HEK293 (cell line): Measurements from ENCODE around the gene NMRK2.
"Not testable (repeated sequence)": the region's sequence is repeated elsewhere in the genome, so short reads cannot be mapped to it uniquely, and the experiment has no call there.

Experiments used
- CTCF ChIA-PET: fragments of 350-600 bp; formaldehyde crosslinking; extraction: SDS; loops from one replicate; lab custom pipeline; 2021; ENCODE audit warnings: antibody characterized with exemption; lab: Yijun Ruan, JAX
- POLR2A ChIA-PET: fragments of 300-600 bp; formaldehyde crosslinking; extraction: SDS; loops from one replicate; lab custom pipeline; 2020; ENCODE audit warnings: antibody characterized with exemption, inconsistent platforms; lab: Yijun Ruan, JAX
- H3K27ac ChIP-seq: fragments of 200-500 bp; sonication (Bioruptor generic); 2 replicates; pipeline ENCODE4 v1.5.1; 2014; ENCODE audit warnings: low read depth, low read length, control low read depth, inconsistent platforms; ENCODE audit errors: extremely low read depth
- H3K36me3 ChIP-seq, 2 experiments: fragments of 200-500 bp in 1 of 2; sonication (Bioruptor generic) in 1 of 2; 1 replicate in 1 of 2; 2 replicates in 1 of 2; pipeline ENCODE4 v1.5.1; 2014 to 2017; ENCODE audit warnings: inconsistent platforms in 2 of 2, low read length in 2 of 2; ENCODE audit not compliant: control insufficient read depth in 2 of 2, insufficient read depth in 1 of 2
- H3K4me1 ChIP-seq: fragments of 200-500 bp; sonication (Bioruptor generic); 2 replicates; pipeline ENCODE4 v1.5.1; 2014; ENCODE audit warnings: mild to moderate bottlenecking, low read length, inconsistent platforms; ENCODE audit not compliant: control insufficient read depth, insufficient read depth
- H3K4me3 ChIP-seq: 2 replicates; pipeline ENCODE4 v1.5.1; 2011; ENCODE audit warnings: low read depth, mild to moderate bottlenecking, control low read depth, low read length, moderate library complexity
- H3K9me3 ChIP-seq: fragments of 200-500 bp; sonication (Bioruptor generic); 2 replicates; pipeline ENCODE4 v1.5.1; 2014; ENCODE audit warnings: low read depth, low read length, inconsistent platforms; ENCODE audit not compliant: control insufficient read depth, insufficient read depth
- EGR2 ChIP-seq: fragments of 450-650 bp; formaldehyde crosslinking; IDR thresholded peaks from 2 replicates; pipeline ENCODE4 v1.5.1; 2016; ENCODE audit warnings: low read depth, missing biosample characterization, missing genetic modification characterization
- KLF9 ChIP-seq: fragments of 450-650 bp; formaldehyde crosslinking; IDR thresholded peaks from 2 replicates; pipeline ENCODE4 v1.5.1; 2016; ENCODE audit warnings: missing biosample characterization, missing genetic modification characterization, low read depth
- TCF7L2 ChIP-seq: IDR thresholded peaks from 2 replicates; pipeline ENCODE4 v1.6.1; 2011; ENCODE audit warnings: low read depth, mild to moderate bottlenecking, inconsistent platforms, low read length, moderate library complexity, borderline replicate concordance
- ZFHX2 ChIP-seq: fragments of 450-650 bp; formaldehyde crosslinking; conservative IDR thresholded peaks from 2 replicates; pipeline ENCODE4 v1.5.1; 2016; ENCODE audit warnings: missing biosample characterization, missing genetic modification characterization
- ZNF132 ChIP-seq: fragments of 450-650 bp; formaldehyde crosslinking; IDR thresholded peaks from 2 replicates; pipeline ENCODE4 v1.5.1; 2017; ENCODE audit warnings: missing biosample characterization, missing genetic modification characterization, borderline replicate concordance
- ZNF133 ChIP-seq: fragments of 450-650 bp; formaldehyde crosslinking; IDR thresholded peaks from 2 replicates; pipeline ENCODE4 v1.5.1; 2016; ENCODE audit warnings: missing biosample characterization, missing genetic modification characterization
- ZNF138 ChIP-seq: fragments of 450-650 bp; formaldehyde crosslinking; IDR thresholded peaks from 2 replicates; pipeline ENCODE4 v1.5.1; 2016; ENCODE audit warnings: missing biosample characterization, missing genetic modification characterization, borderline replicate concordance
- ZNF146 ChIP-seq: fragments of 450-650 bp; formaldehyde crosslinking; IDR thresholded peaks from 2 replicates; pipeline ENCODE4 v1.5.1; 2016; ENCODE audit warnings: missing biosample characterization, missing genetic modification characterization
- ZNF341 ChIP-seq: fragments of 450-650 bp; formaldehyde crosslinking; IDR thresholded peaks from 2 replicates; pipeline ENCODE4; 2016; ENCODE audit warnings: low read depth, missing biosample characterization, missing genetic modification characterization
- ZSCAN23 ChIP-seq: fragments of 450-650 bp; formaldehyde crosslinking; IDR thresholded peaks from 2 replicates; pipeline ENCODE4 v1.5.1; 2016; ENCODE audit warnings: missing biosample characterization, missing genetic modification characterization
- TF ChIP-seq, protein P1 (sequence below): fragments of 450-650 bp; formaldehyde crosslinking; IDR thresholded peaks from 2 replicates; pipeline ENCODE4 v1.5.1; 2016; ENCODE audit warnings: missing biosample characterization, missing genetic modification characterization
- TF ChIP-seq, protein P2 (sequence below): fragments of 450-650 bp; formaldehyde crosslinking; IDR thresholded peaks from 2 replicates; pipeline ENCODE4 v1.5.1; 2017; ENCODE audit warnings: missing biosample characterization, mild to moderate bottlenecking, missing genetic modification characterization, moderate library complexity
- TF ChIP-seq, protein P3 (sequence below): fragments of 450-650 bp; formaldehyde crosslinking; IDR thresholded peaks from 2 replicates; pipeline ENCODE4 v1.5.1; 2016; ENCODE audit warnings: missing biosample characterization, missing genetic modification characterization

NMRK2 gene

DNA sequence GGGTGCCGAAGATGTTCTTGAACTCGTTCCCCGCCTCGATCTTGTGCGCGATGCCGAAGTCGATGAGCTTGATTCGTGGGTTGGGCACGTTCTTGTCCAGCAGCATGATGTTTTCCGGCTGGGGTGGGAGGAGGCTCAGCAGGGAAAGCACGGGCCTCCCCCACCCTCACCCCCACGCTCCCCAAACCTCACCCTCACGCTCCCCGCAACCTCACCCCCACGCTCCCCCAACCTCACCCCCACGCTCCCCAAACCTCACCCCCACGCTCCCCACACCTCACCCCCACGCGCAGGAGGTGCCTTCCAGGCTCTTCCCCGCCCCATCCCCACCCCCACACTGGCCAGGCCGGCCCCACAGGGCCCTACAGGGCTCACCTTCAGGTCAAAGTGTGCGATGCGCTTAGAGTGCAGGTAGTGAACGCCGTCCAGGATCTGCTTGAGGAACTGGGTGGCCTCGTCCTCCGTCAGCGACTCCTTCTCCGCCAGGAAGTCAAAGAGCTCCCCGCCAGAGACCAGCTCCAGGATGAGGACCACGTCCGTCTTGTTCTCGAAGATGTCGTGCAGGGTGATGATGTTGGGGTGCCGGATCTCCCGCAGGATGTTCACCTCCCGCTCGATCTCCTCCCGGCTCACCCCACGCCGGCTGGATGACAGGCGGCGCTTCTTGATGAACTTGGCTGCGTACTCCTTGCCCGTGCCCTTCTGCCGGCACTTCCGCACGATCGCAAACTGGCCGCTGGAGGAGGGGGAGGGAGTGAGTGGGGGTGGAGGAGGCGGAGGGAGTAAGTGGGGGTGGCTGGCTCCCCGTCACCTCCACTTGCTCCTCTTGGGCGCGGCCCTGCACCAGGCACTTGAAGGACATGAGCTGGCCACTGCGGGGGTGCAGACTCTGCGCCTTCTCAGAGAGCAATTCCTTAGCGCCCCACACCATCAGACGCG, 31.7 kb downstream of the NMRK2 start:
- CTCF ChIA-PET = interaction anchor here (0.6 kb wide), 1 partner anchor 23 kb away, joined by 3 read pairs; no protein-coding TSS in a partner anchor

DNA sequence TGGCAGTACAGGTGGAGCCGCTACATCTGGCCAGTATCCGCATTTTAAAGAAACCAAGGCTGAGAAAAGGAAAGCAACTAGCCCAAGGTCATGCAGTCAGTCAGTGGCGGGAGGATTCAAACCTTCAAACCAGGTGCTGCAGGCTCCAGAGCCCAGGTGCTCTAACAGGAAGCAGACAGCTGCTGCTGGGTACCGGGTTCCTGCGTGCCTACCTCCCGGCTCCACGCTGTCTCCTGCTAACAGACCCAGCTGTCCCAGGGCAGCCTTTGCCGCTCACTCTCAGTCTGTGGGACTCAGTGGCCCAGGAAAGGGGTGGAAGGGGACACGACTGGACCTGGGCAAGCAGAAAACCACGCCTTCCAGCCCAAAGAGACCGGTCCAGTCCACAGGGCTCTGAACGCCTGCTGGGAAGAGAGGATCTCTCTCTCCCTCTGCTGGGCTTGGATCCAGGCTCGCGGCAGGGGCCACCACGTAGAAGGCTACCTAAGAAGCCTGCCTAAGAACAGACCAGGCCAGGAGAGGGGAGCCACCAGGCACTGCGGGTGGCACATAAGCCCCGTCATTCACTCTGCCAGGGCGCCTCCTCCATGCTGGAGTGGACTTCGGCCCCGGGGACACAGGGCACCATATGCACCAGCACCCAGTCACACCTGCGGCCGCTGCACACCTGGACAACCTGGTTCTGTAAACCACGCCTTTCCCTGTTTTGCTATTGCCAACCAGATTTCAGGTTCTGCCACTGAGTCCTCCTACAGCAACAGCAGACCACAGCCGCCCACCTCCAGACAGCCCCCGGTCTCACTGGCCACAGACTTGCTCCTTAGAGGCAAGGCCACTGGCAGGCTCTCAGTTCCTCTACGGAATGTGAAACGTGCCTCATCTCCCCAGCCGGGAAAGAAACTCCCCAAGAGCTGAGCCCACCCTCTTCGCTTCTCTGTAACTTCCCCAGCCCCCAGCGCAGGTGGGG, 33.5 kb downstream of the NMRK2 start:
- TF ChIP-seq, protein P1, sequence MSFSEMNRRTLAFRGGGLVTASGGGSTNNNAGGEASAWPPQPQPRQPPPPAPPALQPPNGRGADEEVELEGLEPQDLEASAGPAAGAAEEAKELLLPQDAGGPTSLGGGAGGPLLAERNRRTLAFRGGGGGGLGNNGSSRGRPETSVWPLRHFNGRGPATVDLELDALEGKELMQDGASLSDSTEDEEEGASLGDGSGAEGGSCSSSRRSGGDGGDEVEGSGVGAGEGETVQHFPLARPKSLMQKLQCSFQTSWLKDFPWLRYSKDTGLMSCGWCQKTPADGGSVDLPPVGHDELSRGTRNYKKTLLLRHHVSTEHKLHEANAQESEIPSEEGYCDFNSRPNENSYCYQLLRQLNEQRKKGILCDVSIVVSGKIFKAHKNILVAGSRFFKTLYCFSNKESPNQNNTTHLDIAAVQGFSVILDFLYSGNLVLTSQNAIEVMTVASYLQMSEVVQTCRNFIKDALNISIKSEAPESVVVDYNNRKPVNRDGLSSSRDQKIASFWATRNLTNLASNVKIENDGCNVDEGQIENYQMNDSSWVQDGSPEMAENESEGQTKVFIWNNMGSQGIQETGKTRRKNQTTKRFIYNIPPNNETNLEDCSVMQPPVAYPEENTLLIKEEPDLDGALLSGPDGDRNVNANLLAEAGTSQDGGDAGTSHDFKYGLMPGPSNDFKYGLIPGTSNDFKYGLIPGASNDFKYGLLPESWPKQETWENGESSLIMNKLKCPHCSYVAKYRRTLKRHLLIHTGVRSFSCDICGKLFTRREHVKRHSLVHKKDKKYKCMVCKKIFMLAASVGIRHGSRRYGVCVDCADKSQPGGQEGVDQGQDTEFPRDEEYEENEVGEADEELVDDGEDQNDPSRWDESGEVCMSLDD = no peak
- TF ChIP-seq ZFHX2 (tag by site-specific recombination) = peak; percentile 52; the same call in 1 of the 2 replicates
- peak; percentile 47 for TF ChIP-seq EGR2
- POLR2A ChIA-PET = no interaction called here
- CTCF ChIA-PET = interaction anchor here (0.6 kb wide), 1 partner anchor 14 kb away, joined by 3 read pairs; no protein-coding TSS in a partner anchor
- no peaks in the 10 kb centered on the region for H3K9me3 ChIP-seq
- peak overlapping the region; percentile 31; the same call in 1 of the 2 replicates for H3K27ac ChIP-seq
- peaks cover 17% of the 10 kb centered on the region for H3K4me1 ChIP-seq
- peaks cover 22 to 65% of the 10 kb centered on the region in 2 experiments; a peak in 2 of 3 replicates for H3K36me3 ChIP-seq
- no peak overlapping the region for H3K4me3 ChIP-seq

More for the DNA sequence above, 31.7 kb downstream of the NMRK2 start:
- TF ChIP-seq TCF7L2 (no peak), EGR2 (0 out of 2 replicates have a peak, but pooled peaks have one; percentile 10), ZNF341 (tag by site-specific recombination) (no peak)
- TF ChIP-seq, all 188 proteins: peak for 1
- H3K9me3 ChIP-seq = no peaks in the 10 kb centered on the region
- H3K36me3 ChIP-seq = peaks cover 22 to 83% of the 10 kb centered on the region in 2 experiments; a peak in 2 of 3 replicates
- no peak overlapping the region for H3K27ac ChIP-seq
- H3K4me3 ChIP-seq = no peak overlapping the region
- POLR2A ChIA-PET = interaction anchor here (0.7 kb wide), 2 partner anchors 20 to 100 kb away, joined by 3 to 4 read pairs; no protein-coding TSS in a partner anchor
- H3K4me1 ChIP-seq = peaks cover 14% of the 10 kb centered on the region

DNA sequence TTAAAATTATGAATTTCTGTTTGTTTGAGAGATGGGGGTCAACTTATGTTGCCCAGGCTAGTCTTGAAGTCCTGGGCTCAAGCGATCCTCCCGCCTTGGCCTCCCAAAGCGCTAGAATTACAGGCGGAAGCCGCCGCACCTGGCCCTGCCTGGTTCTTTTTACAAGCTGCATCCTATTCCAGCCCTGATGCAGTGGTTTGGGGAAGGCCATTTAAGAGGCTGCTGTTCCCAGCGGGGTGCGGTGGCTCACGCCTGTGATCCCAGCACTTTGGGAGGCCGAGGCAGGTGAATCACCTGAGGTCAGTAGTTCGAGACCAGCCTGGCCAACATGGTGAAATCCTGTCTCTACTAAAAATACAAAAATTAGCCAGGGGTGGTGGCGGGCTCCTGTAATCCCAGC, 35.1 kb downstream of the NMRK2 start:
- ChIA-PET CTCF (interaction anchor here (1.0 to 2.0 kb wide), 3 partner anchors 20 to 115 kb away, joined by 3 to 9 read pairs (median 4); partner anchors contain the start of gene NMRK2), POLR2A (interaction anchor here (1.0 to 5.3 kb wide), 9 partner anchors 9 to 504 kb away, joined by 3 to 258 read pairs (median 6); partner anchors contain the start of genes EEF2, HDGFL2, NMRK2 and PIAS4)
- peaks cover 20 to 52% of the 10 kb centered on the region in 2 experiments; a peak in 2 of 3 replicates for H3K36me3 ChIP-seq
- TF ChIP-seq ZNF146 (tag by site-specific recombination) = peak; percentile 20; the same call in 1 of the 2 replicates
- H3K4me3 ChIP-seq, H3K9me3 ChIP-seq: not testable (repeated sequence)
- peaks cover 17% of the 10 kb centered on the region for H3K4me1 ChIP-seq
- peak overlapping the region; percentile 78; the same call in 1 of the 2 replicates for H3K27ac ChIP-seq

DNA sequence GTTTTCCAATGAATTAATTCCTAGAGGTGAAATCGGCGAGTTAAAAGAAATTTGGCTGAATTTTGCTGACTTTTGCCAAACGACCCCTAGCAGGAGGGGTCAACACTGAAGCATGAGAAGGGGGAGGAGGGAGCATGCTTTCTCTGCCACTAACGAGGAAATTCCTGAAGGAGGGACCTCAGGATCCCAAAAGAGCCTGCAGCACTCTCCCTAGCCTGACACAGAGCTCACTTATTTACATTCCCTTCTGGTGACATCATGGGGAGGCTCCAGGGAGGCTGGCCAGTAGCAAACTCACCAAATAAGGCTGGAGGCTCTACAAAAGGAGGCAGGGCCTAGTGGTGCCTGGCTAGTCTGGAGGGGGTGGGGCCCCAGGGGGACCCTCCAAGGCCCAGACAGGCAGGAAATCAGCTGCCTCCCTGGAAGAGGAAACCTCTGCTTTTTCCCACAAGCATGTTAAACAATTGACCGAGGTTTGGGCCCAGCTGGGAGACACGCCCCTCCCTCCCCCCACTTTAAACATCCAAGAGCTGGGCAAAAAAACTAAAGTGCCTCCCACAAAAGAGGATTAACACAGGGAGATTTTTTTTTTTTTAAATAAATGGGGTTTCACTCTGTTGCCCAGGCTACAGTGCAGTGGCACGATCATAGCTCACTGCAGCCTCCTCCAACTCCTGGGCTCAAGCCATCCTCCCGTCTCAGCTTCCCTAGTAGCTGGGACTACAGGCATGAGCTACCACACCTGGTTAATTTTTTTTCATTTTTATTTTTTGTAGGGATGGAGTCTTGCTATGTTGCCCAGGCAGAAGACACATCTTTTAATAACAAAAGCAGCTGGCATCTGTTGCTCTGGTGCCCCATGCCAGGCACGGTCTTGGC, 35.9 kb downstream of the NMRK2 start:
- Histone ChIP-seq H3K27ac (peak overlapping the region; percentile 78), H3K4me3 (no peak overlapping the region; the same call in 1 of the 2 replicates), H3K4me1 (peaks cover 17% of the 10 kb centered on the region), H3K9me3 (no peaks in the 10 kb centered on the region), H3K36me3 (peaks cover 18 to 44% of the 10 kb centered on the region in 2 experiments; a peak in 2 of 3 replicates)
- ChIA-PET CTCF (interaction anchor here (0.5 to 2.0 kb wide), 14 partner anchors 10 to 577 kb away, joined by 3 to 10 read pairs (median 4); partner anchors contain the start of genes EEF2 and NMRK2), POLR2A (interaction anchor here (0.7 to 5.3 kb wide), 15 partner anchors 10 to 503 kb away, joined by 3 to 258 read pairs (median 6); partner anchors contain the start of genes EEF2, HDGFL2, MPND and MRPL54)
- TF ChIP-seq ZNF133 (tag by site-specific recombination) (no peak), ZNF132 (tag by site-specific recombination) (no peak), ZSCAN23 (tag by site-specific recombination) (no peak), ZNF138 (tag by site-specific recombination) (no peak), KLF9 (tag by site-specific recombination) (peak; percentile 90)
- TF ChIP-seq, protein P2, sequence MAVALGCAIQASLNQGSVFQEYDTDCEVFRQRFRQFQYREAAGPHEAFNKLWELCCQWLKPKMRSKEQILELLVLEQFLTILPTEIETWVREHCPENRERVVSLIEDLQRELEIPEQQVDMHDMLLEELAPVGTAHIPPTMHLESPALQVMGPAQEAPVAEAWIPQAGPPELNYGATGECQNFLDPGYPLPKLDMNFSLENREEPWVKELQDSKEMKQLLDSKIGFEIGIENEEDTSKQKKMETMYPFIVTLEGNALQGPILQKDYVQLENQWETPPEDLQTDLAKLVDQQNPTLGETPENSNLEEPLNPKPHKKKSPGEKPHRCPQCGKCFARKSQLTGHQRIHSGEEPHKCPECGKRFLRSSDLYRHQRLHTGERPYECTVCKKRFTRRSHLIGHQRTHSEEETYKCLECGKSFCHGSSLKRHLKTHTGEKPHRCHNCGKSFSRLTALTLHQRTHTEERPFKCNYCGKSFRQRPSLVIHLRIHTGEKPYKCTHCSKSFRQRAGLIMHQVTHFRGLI = no peak; the same call in 1 of the 2 replicates
- TF ChIP-seq, protein P3, sequence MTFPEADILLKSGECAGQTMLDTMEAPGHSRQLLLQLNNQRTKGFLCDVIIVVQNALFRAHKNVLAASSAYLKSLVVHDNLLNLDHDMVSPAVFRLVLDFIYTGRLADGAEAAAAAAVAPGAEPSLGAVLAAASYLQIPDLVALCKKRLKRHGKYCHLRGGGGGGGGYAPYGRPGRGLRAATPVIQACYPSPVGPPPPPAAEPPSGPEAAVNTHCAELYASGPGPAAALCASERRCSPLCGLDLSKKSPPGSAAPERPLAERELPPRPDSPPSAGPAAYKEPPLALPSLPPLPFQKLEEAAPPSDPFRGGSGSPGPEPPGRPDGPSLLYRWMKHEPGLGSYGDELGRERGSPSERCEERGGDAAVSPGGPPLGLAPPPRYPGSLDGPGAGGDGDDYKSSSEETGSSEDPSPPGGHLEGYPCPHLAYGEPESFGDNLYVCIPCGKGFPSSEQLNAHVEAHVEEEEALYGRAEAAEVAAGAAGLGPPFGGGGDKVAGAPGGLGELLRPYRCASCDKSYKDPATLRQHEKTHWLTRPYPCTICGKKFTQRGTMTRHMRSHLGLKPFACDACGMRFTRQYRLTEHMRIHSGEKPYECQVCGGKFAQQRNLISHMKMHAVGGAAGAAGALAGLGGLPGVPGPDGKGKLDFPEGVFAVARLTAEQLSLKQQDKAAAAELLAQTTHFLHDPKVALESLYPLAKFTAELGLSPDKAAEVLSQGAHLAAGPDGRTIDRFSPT (tag by site-specific recombination) = peak; percentile 51; the same call in 1 of the 2 replicates
